Spleen (tissue), 7 donors: ENCODE results near the gene THSD7A.

Source experiments
- POLR2A ChIP-seq, 3 donors: fragments of 450-650 bp; IDR thresholded peaks; one replicate each; pipeline ENCODE4 v1.5.1; 2017; ENCODE audit warnings: antibody characterized with exemption in 3 of 3, mild to moderate bottlenecking in 1 of 3
- TF ChIP-seq, protein P1 (sequence below), 11 experiments: fragments of 200-600 bp in 7 of 11; fragments of 450-650 bp in 4 of 11; sonication (generic) in 4 of 11; IDR thresholded peaks in 8 of 11; conservative IDR thresholded peaks in 3 of 11; 1 replicate in 7 of 11; 2 replicates in 4 of 11; pipeline versions ENCODE4 v1.4.0 to v1.8.0; 2016 to 2021; ENCODE audit warnings: antibody characterized with exemption in 11 of 11, inconsistent platforms in 4 of 11, mild to moderate bottlenecking in 1 of 11
- donor health status: DM: no; HTN: no; CAD: no; lungs with moderate emphysema.
- donor health status: DM: no; HTN: no; CAD: no.
- donor health status: DM: no; HTN: no; CAD: no.

DNA sequence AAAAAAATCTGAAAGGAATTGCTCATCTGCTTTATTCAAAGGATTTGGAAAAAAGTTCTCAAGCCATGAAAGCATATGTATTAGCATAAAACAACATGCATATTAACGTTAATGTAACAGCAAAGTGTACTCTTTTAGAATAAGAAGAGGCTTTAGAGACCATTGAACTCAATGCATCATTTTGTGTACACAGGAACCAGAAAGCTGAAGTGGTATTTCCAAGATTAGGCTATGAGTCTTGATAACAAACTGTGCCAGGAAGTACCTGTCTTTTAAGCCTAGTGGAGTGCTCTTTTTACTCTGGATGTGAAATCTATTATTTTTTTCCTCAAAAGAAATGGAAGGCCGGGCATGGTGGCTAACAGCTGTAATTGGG, 164.2 kb downstream of the THSD7A start:
- TF ChIP-seq, protein P1, sequence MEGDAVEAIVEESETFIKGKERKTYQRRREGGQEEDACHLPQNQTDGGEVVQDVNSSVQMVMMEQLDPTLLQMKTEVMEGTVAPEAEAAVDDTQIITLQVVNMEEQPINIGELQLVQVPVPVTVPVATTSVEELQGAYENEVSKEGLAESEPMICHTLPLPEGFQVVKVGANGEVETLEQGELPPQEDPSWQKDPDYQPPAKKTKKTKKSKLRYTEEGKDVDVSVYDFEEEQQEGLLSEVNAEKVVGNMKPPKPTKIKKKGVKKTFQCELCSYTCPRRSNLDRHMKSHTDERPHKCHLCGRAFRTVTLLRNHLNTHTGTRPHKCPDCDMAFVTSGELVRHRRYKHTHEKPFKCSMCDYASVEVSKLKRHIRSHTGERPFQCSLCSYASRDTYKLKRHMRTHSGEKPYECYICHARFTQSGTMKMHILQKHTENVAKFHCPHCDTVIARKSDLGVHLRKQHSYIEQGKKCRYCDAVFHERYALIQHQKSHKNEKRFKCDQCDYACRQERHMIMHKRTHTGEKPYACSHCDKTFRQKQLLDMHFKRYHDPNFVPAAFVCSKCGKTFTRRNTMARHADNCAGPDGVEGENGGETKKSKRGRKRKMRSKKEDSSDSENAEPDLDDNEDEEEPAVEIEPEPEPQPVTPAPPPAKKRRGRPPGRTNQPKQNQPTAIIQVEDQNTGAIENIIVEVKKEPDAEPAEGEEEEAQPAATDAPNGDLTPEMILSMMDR (IDR thresholded peaks at IDR 0.05 in 8 of 11, conservative IDR thresholded peaks at IDR 0.05 in 3 of 11), result no peak
- no peak for TF ChIP-seq POLR2A (IDR thresholded peaks at IDR 0.05)
